Measurements from ENCODE around the gene LIPC.

The LIPC gene

DNA sequence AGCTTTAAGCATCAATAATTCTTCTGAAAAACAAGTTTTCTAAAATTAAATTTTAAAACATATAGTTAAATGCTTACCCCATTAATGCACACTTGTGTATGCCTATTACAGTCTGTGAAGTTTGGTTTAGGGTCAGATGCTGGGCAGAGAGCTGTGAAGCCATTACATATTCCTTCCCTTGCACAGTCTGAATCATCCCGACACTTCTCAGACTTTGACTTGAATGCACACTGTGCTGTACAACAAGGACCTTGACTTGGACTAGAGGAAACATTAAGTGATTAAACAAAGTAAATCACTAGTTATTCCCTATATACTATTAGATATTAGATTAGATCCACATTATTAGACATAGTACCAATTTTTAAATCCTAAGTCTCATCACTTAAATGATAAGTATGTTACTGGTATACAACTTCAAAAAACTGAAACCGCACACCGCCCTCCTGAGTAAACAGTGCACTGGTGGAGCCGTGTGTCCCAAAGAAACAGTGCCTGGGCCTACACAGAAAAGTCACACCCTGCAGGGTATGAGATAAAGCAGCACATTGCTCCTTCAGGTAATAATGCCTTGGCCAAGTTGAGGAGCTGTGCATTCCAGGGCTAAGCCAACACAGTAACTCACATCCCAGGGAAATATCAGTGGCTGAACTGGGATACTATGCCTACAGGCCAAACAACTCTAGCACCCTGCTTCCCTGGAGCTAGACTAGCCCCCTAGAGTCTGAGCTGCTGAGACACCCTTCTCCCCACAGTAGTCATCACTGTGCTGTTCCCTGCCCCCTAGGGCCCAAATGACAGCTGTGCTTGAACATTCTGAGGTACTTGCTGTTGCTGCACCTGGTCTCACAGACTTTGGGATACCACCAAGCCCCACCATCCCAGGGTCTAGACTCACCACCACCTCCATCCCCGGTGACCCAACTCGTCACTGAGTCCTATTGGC, 180.2 kb downstream of the LIPC start:
- no peak for TF ChIP-seq POLR2A (IDR thresholded peaks at IDR 0.05; ENCODE audit: low read depth, low read length)
- no peak for FAIRE-seq

GRCh38 chr15:58616171-58616570, 184.4 kb downstream of the LIPC start:
- DNase-seq (ENCODE audit: insufficient read length, low spot score), result no peak
- FAIRE-seq, result no peak
- TF ChIP-seq POLR2A (IDR thresholded peaks at IDR 0.05; ENCODE audit: low read depth, low read length), result no peak

More for the DNA sequence above, 180.2 kb downstream of the LIPC start:
- no peak for DNase-seq (ENCODE audit: insufficient read length, low spot score)
